Thoracic aorta (tissue), 2 donors: ENCODE data around the gene GNA14. TPM values are rescaled to one million over a fixed set of nuclear protein-coding genes. Genes with fewer than 3 reads are reported as not detected.

Source experiments
- ATAC-seq: fragments of 150-250 bp; one replicate; pipeline ENCODE4 v1.8.0; 2017; ENCODE audit warnings: low read depth; ENCODE audit not compliant: insufficient number of reproducible peaks, low FRiP score
- DNase-seq: peaks from one replicate; pipeline ENCODE4 v3.0.0-alpha.2; 2020; ENCODE audit warnings: low spot score
- H3K27ac ChIP-seq, 2 donors: fragments of 200-600 bp; sonication (generic); 1 replicate in 1 of 2; 2 replicates in 1 of 2; pipeline ENCODE4 v1.5.1; 2016; ENCODE audit warnings: mild to moderate bottlenecking in 2 of 2, moderate library complexity in 2 of 2
- H3K27me3 ChIP-seq: fragments of 200-600 bp; sonication (generic); replicated peaks from 2 replicates; pipeline ENCODE4 v1.6.0; 2016; ENCODE audit warnings: mild to moderate bottlenecking; ENCODE audit not compliant: insufficient read depth
- H3K36me3 ChIP-seq: fragments of 200-600 bp; sonication (generic); one replicate; pipeline ENCODE4 v1.5.1; 2016
- H3K4me1 ChIP-seq, 2 donors: fragments of 200-600 bp; sonication (generic); 1 replicate in 1 of 2; 2 replicates in 1 of 2; pipeline versions ENCODE4 v1.5.1 to v1.6.0; 2016; ENCODE audit warnings: low read depth in 2 of 2, mild to moderate bottlenecking in 1 of 2; ENCODE audit not compliant: control insufficient read depth in 1 of 2
- H3K4me3 ChIP-seq: fragments of 200-600 bp; sonication (generic); 2 replicates; pipeline ENCODE4 v1.5.1; 2016; ENCODE audit warnings: mild to moderate bottlenecking
- H3K9me3 ChIP-seq: fragments of 200-600 bp; sonication (generic); 2 replicates; pipeline ENCODE4 v1.5.1; 2016
- total RNA-seq, 2 donors: library from RNA; depleted of rRNA; stranded (reverse); fragments of >200 nt; gene quantifications; one replicate each; pipeline versions ENCODE4 v1.1.0 to v1.2.3, GENCODE V29; 2016
- TF ChIP-seq, protein P1 (sequence below): fragments of 200-600 bp; sonication (generic); IDR thresholded peaks from one replicate; pipeline ENCODE4 v1.5.1; 2019; ENCODE audit warnings: antibody characterized with exemption

Gene GNA14
- total RNA-seq, 2 donors from 2014 or later = 5.8 to 8.4 TPM

DNA sequence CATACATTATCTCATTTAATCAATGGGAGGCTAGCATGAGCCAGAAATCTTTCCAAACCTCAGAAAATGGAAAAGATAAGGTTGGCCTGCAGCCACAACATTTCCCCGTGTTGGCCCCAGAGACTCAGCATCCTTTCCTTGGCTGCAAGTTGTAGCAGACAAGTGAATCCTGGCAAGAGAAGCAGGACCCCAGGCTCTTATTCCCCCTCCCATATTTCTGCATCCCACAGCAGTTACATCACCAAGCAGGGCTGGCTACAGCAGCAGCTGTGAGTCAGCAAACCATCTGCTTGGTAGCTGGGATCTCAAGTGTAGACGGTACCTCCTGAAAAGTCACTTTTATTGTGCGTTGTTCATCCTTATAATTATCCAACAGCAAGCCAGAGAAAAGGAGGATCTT, 212.4 kb downstream of the GNA14 start:
- H3K36me3 ChIP-seq = no peaks in the 10 kb centered on the region
- H3K4me1 ChIP-seq = no peaks in the 10 kb centered on the region
- ATAC-seq (no peak), DNase-seq (no peak)
- no peak overlapping the region for H3K4me3 ChIP-seq
- no peaks in the 10 kb centered on the region for H3K9me3 ChIP-seq
- H3K27me3 ChIP-seq = no peaks in the 10 kb centered on the region
- TF ChIP-seq, protein P1, sequence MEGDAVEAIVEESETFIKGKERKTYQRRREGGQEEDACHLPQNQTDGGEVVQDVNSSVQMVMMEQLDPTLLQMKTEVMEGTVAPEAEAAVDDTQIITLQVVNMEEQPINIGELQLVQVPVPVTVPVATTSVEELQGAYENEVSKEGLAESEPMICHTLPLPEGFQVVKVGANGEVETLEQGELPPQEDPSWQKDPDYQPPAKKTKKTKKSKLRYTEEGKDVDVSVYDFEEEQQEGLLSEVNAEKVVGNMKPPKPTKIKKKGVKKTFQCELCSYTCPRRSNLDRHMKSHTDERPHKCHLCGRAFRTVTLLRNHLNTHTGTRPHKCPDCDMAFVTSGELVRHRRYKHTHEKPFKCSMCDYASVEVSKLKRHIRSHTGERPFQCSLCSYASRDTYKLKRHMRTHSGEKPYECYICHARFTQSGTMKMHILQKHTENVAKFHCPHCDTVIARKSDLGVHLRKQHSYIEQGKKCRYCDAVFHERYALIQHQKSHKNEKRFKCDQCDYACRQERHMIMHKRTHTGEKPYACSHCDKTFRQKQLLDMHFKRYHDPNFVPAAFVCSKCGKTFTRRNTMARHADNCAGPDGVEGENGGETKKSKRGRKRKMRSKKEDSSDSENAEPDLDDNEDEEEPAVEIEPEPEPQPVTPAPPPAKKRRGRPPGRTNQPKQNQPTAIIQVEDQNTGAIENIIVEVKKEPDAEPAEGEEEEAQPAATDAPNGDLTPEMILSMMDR = no peak
- H3K27ac ChIP-seq = no peak overlapping the region

DNA sequence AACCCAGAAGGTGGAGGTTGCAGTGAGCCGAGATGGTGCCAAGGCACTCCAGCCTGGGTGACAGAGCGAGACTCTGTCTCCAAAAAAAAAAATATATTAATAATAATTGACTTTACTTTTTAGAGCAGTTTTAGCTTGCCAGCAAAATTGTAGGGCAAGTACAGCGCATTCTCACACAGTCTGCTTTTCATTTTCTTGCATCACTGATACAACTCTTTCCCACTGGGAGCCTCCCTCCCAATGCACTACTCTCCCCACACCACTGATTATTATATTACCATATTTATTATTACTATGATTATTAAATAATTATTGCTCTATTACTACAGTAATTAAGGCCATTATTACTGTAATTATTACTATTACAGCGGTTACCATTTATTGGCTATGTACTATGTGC, 212.8 kb downstream of the GNA14 start:
- Histone ChIP-seq H3K9me3 (no peaks in the 10 kb centered on the region), H3K27ac (no peak overlapping the region), H3K4me3 (no peak overlapping the region), H3K4me1 (no peaks in the 10 kb centered on the region), H3K36me3 (no peaks in the 10 kb centered on the region), H3K27me3 (no peaks in the 10 kb centered on the region)
- ATAC-seq = no peak
- no peak for DNase-seq
- TF ChIP-seq, protein P1 = no peak

DNA sequence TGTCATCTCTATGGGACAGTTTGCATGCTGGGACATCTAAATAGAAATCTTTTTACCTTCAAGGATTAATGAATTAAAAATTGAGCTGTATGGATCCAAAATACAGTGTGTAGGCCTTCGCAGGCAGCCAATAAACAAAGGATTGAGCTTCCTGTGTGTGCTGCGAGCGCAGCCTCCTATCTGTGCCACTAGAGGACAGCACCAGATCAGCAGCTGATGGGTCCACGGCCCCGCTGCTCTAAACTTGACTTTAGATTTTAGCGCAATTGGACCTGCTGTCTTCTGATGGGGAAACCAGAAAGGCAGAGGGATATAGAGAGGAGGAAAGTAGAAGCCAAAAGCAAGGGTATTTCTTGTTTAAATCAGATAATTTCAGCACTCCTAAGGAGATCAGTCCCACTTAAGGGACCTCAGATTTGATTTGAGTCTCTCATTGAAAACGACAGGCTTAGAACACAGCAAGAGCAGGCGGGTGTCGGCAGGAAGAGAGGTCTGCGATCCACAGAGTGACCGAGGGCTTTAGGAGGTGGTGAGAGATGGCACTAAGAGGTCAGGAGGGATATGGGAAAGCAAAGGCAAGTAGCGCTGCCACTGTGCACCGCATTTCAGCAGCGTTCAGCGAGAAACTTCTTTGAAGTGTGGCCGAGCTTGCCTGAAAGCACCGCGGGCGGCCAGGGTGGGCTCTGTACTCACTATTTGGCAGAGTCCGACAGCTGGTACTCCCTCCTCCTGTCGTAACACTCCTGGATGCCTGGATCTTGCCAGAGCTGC, 214.3 kb downstream of the GNA14 start:
- TF ChIP-seq, protein P1 = peak; percentile 84

DNA sequence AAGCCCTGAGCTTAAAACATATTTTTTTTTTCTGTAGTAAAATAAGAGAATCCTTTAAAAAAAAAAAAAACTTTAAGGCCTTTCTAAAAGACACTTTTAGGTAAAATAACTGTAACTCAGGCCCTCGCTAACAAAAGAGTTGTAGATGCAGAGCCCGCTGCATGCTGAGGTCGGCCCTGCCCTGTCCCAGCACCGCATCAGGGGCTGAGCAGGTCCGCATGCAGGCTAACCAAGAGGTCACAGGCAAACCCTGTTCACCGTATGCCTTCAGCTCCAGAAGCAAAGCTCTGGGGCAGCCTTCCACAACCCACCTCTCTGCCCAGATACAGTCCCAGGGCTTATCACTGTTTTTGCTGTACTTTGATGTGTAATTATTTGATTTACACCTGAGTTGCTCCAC, 216.1 kb downstream of the GNA14 start:
- ATAC-seq = no peak
- TF ChIP-seq, protein P1 = no peak
- Histone ChIP-seq H3K9me3 (no peaks in the 10 kb centered on the region), H3K27me3 (no peaks in the 10 kb centered on the region), H3K27ac (no peak overlapping the region), H3K4me3 (no peak overlapping the region), H3K36me3 (no peaks in the 10 kb centered on the region), H3K4me1 (no peaks in the 10 kb centered on the region)
- DNase-seq = no peak

More for the DNA sequence above, 214.3 kb downstream of the GNA14 start:
- Histone ChIP-seq H3K27me3 (no peaks in the 10 kb centered on the region), H3K9me3 (no peaks in the 10 kb centered on the region), H3K36me3 (no peaks in the 10 kb centered on the region), H3K4me1 (no peaks in the 10 kb centered on the region), H3K27ac (no peak overlapping the region), H3K4me3 (no peak overlapping the region)
- ATAC-seq (no peak), DNase-seq (no peak)

DNA sequence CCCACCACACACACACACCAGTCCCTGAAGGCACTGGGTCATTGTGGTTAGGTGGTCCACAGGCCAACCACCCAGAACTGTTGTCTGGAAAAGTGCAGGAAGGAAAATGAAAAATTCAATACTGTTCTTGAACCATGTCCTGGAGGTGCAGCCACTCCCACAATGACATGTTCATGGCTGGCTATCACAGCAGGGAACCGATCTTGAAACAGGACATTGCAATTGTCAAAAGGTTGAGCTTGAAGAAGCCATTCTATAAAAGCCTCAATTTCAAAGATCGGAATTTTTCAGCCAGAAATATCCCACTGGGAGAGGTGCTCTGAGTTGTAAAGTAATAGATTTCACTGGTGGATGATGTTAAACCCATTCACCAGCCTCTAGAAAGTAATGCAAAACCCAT, 218.2 kb downstream of the GNA14 start:
- Histone ChIP-seq H3K4me3 (no peak overlapping the region), H3K36me3 (no peaks in the 10 kb centered on the region), H3K27ac (no peak overlapping the region), H3K9me3 (no peaks in the 10 kb centered on the region), H3K4me1 (no peaks in the 10 kb centered on the region), H3K27me3 (no peaks in the 10 kb centered on the region)
- ATAC-seq (no peak), DNase-seq (no peak)
- TF ChIP-seq, protein P1 = no peak
